ENCODE data around the gene GXYLT2. TPM values are rescaled to one million over a fixed set of nuclear protein-coding genes. Genes with fewer than 3 reads are reported as not detected.
A peak's percentile ranks its signal among the peaks of the same experiment; 100 is the strongest.

GXYLT2 gene
- total and polyA plus RNA-seq, 10 of the 15 experiments (the other 5 are each of a cell fraction or from before 2014, with no cell fraction given): 0.27 to 2.6 (median 0.78) TPM

- DNase-seq (ENCODE audit: low read depth, low spot score): peak; percentile 55
- H3K79me2 ChIP-seq (ENCODE audit: control insufficient read depth, insufficient read depth, low read length): peaks cover 49% of the 10 kb centered on the region
- H3K4me3 ChIP-seq: peak within 1 kb of the TSS; percentile 96
- H3K4me2 ChIP-seq (ENCODE audit: control insufficient read depth, insufficient read depth): peak within 1 kb of the TSS; percentile 97
- H3K9ac ChIP-seq (ENCODE audit: control insufficient read depth, insufficient read depth, low read length): peak within 1 kb of the TSS; percentile 89
- no TSS peak for BruUV-seq (replicated peaks)
- RAD21 ChIA-PET (ENCODE audit: unreplicated experiment): interaction anchor here (0.7 to 5.0 kb wide), 7 partner anchors 22 to 330 kb away, joined by 3 to 48 read pairs (median 5); partner anchors contain the start of gene SHQ1
- in situ Hi-C loops (cut with MboI): no loop called here
- no peaks in the 10 kb centered on the region for H4K20me1 ChIP-seq (ENCODE audit: control insufficient read depth, insufficient read depth)
- H2AFZ ChIP-seq (ENCODE audit: control insufficient read depth, low read depth, low read length): peak within 1 kb of the TSS; percentile 97
- 0% methylated on average over 34 of the region's 75 CpGs for WGBS (ENCODE audit: insufficient coverage, insufficient replicate concordance, low lambda C conversion rate, missing lambda C conversion rate)
- CTCF ChIA-PET: interaction anchor here (0.9 to 7.2 kb wide), 10 partner anchors 8 to 89 kb away, joined by 3 to 88 read pairs (median 6); no protein-coding TSS in a partner anchor
- intact Hi-C loops (cut with micrococcal nuclease; ENCODE audit: unreplicated experiment): loop anchor here (2.0 to 5.0 kb wide), 5 partner anchors 20 to 148 kb away; partner anchors contain the start of gene SHQ1
- SMC1A ChIA-PET (ENCODE audit: uncharacterized antibody, unreplicated experiment): interaction anchor here (0.5 to 6.6 kb wide), 18 partner anchors 12 to 712 kb away, joined by 3 to 62 read pairs (median 4); no protein-coding TSS in a partner anchor
- peak; percentile 89 for FAIRE-seq
- no peaks in the 10 kb centered on the region for H3K27me3 ChIP-seq (replicated peaks in 1 of 2; ENCODE audit: control insufficient read depth in 2 of 2, insufficient read depth in 2 of 2, low read length in 1 of 2)
- ATAC-seq: peak; percentile 90
- POLR2A ChIA-PET: interaction anchor here (0.5 to 2.1 kb wide), 11 partner anchors 14 to 1012 kb away, joined by 3 to 9 read pairs (median 4); no protein-coding TSS in a partner anchor
- H3K9me3 ChIP-seq (replicated peaks; ENCODE audit: control insufficient read depth, insufficient read depth, low read length): no peaks in the 10 kb centered on the region
- peaks cover 0 to 4% of the 10 kb centered on the region in 2 experiments; a peak in 1 of 4 replicates for H3K36me3 ChIP-seq (ENCODE audit: control insufficient read depth in 2 of 2, insufficient read depth in 2 of 2, low read length in 1 of 2)
- peaks cover 4% of the 10 kb centered on the region for H3K4me1 ChIP-seq (ENCODE audit: control insufficient read depth, insufficient read depth, low read length)
- peak within 1 kb of the TSS; percentile 90 for H3K27ac ChIP-seq (ENCODE audit: control insufficient read depth, insufficient read depth)
- TF ChIP-seq ZZZ3 (IDR thresholded peaks at IDR 0.05; ENCODE audit: control insufficient read depth, insufficient read length, low read depth): no peak
- peak; percentile 77 for TF ChIP-seq MEF2B (IDR thresholded peaks at IDR 0.05; ENCODE audit: partially characterized antibody, poor library complexity, severe bottlenecking)
- no peak for TF ChIP-seq ZBTB11 (CRISPR knock-in tag; IDR thresholded peaks at IDR 0.05)
- peak; percentile 44 for TF ChIP-seq NKRF (conservative IDR thresholded peaks at IDR 0.05)
- TF ChIP-seq MXI1 (IDR thresholded peaks at IDR 0.05; ENCODE audit: low read depth, low read length): no peak
- TF ChIP-seq CREM (IDR thresholded peaks at IDR 0.05; ENCODE audit: low read depth): peak; percentile 55
- no peak for TF ChIP-seq YBX1 (IDR thresholded peaks at IDR 0.05)
- TF ChIP-seq EED (IDR thresholded peaks at IDR 0.05; ENCODE audit: low read depth): no peak
- no peak for TF ChIP-seq IRF3 (IDR thresholded peaks at IDR 0.05)
- TF ChIP-seq RB1 (IDR thresholded peaks at IDR 0.05; ENCODE audit: borderline replicate concordance): peak; percentile 52; the same call in 1 of the 2 replicates
- TF ChIP-seq SUZ12 (IDR thresholded peaks at IDR 0.05; ENCODE audit: unreplicated experiment): no peak
- no peak for TF ChIP-seq SIN3A (IDR thresholded peaks at IDR 0.05; ENCODE audit: low read depth, low read length)
- TF ChIP-seq FOXK2 (IDR thresholded peaks at IDR 0.05): no peak
- peak; percentile 97 for TF ChIP-seq POLR2A (IDR thresholded peaks at IDR 0.05; ENCODE audit: low read depth, low read length)
Measured at GRCh38 chr3:72996473-72997333, 108.9 kb downstream of the GXYLT2 start, which contains the start of gene PPP4R2. PPP4R2 (plus strand) TSS chr3:72996811; CDS start chr3:72997038, 227 bp downstream.

Measured in GM12878 (cell line).